Upper lobe of left lung (tissue), 4 donors: ENCODE results near the gene ZNF263.

ENCODE experiments used
- EP300 ChIP-seq, 4 donors: sonication (generic); formaldehyde crosslinking; IDR thresholded peaks; one replicate each; pipeline ENCODE4 v1.5.1; 2017; ENCODE audit warnings: antibody characterized with exemption in 4 of 4, control low read depth in 2 of 4
- POLR2A ChIP-seq, 4 donors: fragments of 450-650 bp; IDR thresholded peaks; one replicate each; pipeline ENCODE4 v1.5.1; 2016 to 2017; ENCODE audit warnings: antibody characterized with exemption in 4 of 4, mild to moderate bottlenecking in 2 of 4
- POLR2AphosphoS5 ChIP-seq, 2 donors: sonication (generic); formaldehyde crosslinking; IDR thresholded peaks; one replicate each; pipeline ENCODE4 v1.5.1; 2017; ENCODE audit warnings: antibody characterized with exemption in 2 of 2
- TF ChIP-seq, protein P1 (sequence below), 6 experiments: fragments of 450-650 bp in 4 of 6; fragments of 200-600 bp in 2 of 6; sonication (generic) in 2 of 6; IDR thresholded peaks; one replicate each; pipeline ENCODE4 v1.5.1; 2016 to 2019; ENCODE audit warnings: antibody characterized with exemption in 6 of 6

GRCh38 chr16:3256866-3257465 is 26.3 kb upstream of the ZNF263 start:
- TF ChIP-seq, protein P1, sequence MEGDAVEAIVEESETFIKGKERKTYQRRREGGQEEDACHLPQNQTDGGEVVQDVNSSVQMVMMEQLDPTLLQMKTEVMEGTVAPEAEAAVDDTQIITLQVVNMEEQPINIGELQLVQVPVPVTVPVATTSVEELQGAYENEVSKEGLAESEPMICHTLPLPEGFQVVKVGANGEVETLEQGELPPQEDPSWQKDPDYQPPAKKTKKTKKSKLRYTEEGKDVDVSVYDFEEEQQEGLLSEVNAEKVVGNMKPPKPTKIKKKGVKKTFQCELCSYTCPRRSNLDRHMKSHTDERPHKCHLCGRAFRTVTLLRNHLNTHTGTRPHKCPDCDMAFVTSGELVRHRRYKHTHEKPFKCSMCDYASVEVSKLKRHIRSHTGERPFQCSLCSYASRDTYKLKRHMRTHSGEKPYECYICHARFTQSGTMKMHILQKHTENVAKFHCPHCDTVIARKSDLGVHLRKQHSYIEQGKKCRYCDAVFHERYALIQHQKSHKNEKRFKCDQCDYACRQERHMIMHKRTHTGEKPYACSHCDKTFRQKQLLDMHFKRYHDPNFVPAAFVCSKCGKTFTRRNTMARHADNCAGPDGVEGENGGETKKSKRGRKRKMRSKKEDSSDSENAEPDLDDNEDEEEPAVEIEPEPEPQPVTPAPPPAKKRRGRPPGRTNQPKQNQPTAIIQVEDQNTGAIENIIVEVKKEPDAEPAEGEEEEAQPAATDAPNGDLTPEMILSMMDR (IDR thresholded peaks at IDR 0.05) = no peak
- no peak for TF ChIP-seq POLR2A (IDR thresholded peaks at IDR 0.05)
- TF ChIP-seq EP300 (IDR thresholded peaks at IDR 0.05) = no peak
- no peak for TF ChIP-seq POLR2AphosphoS5 (IDR thresholded peaks at IDR 0.05)
